ENCODE data around the gene IL23A.

GRCh38 chr12:56307221-56307965, 31.3 kb upstream of the IL23A start:
- TF ChIP-seq CTCF (IDR thresholded peaks at IDR 0.05; ENCODE audit: insufficient read depth, low read length), result no peak
- no peak for TF ChIP-seq POLR2AphosphoS5 (IDR thresholded peaks at IDR 0.05; ENCODE audit: low read depth)
- no peak for TF ChIP-seq REST (IDR thresholded peaks at IDR 0.05; ENCODE audit: insufficient replicate concordance, low read depth)
- no peak for TF ChIP-seq SPI1 (IDR thresholded peaks at IDR 0.05; ENCODE audit: borderline replicate concordance, low read depth)
- TF ChIP-seq GABPA (IDR thresholded peaks at IDR 0.05; ENCODE audit: low read depth), result no peak

Measured in HL-60 (cell line).